Duodenal mucosa (tissue), 2 donors: ENCODE results near the gene GET3.

Source experiments
- H3K27ac ChIP-seq: one replicate; pipeline ENCODE4 v1.7.0; 2013; ENCODE audit warnings: low read depth, low read length
- H3K27me3 ChIP-seq, 2 donors: one replicate each; pipeline ENCODE4 v1.7.0; 2013; ENCODE audit warnings: low read length in 2 of 2, control low read depth in 1 of 2; ENCODE audit not compliant: insufficient read depth in 2 of 2, control insufficient read depth in 1 of 2
- H3K36me3 ChIP-seq, 2 donors: one replicate each; pipeline ENCODE4 v1.7.0; 2013; ENCODE audit warnings: low read length in 2 of 2, control low read depth in 1 of 2; ENCODE audit not compliant: insufficient read depth in 2 of 2, control insufficient read depth in 1 of 2
- H3K4me1 ChIP-seq, 2 donors: one replicate each; pipeline ENCODE4 v1.7.0; 2013; ENCODE audit warnings: low read length in 2 of 2, control low read depth in 1 of 2; ENCODE audit not compliant: insufficient read depth in 2 of 2, control insufficient read depth in 1 of 2
- H3K4me3 ChIP-seq, 2 donors: one replicate each; pipeline ENCODE4 v1.7.0; 2013; ENCODE audit warnings: low read length in 2 of 2, low read depth in 1 of 2
- H3K9ac ChIP-seq, 2 donors: one replicate each; pipeline ENCODE4 v1.7.0; 2013; ENCODE audit warnings: low read length in 2 of 2, low read depth in 1 of 2
- H3K9me3 ChIP-seq, 2 donors: one replicate each; pipeline ENCODE4 v1.7.0; 2013; ENCODE audit warnings: low read length in 2 of 2, control low read depth in 1 of 2; ENCODE audit not compliant: control insufficient read depth in 1 of 2

The GET3 gene

DNA sequence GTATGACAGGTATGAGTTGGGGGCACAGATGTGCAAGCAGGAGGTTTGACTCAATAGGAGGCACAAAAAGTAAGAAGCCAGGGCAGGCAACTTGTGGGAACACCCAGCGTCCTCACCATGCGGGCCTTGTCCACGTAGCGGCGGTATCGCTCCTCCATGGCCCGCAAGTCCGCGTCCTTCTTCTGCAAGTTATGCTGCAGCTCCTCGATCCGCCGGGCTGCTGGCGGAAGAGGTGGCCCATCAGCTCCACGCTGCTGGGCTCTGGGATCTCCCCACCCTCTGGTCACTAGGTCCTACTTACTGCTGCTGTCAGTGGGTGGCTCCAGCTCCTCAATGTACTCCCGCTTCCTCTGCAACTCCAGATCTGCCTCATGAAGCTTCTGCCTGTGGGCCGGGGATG is 27.4 kb downstream of the GET3 start:
- peaks cover 0 to 39% of the 10 kb centered on the region in 2 donors for H3K36me3 ChIP-seq
- no peak overlapping the region for H3K27ac ChIP-seq
- peaks cover 0 to 4% of the 10 kb centered on the region in 2 donors for H3K4me1 ChIP-seq
- no peaks in the 10 kb centered on the region for H3K27me3 ChIP-seq
- H3K4me3 ChIP-seq: no peak overlapping the region
- H3K9ac ChIP-seq: no peak overlapping the region
- no peaks in the 10 kb centered on the region for H3K9me3 ChIP-seq

DNA sequence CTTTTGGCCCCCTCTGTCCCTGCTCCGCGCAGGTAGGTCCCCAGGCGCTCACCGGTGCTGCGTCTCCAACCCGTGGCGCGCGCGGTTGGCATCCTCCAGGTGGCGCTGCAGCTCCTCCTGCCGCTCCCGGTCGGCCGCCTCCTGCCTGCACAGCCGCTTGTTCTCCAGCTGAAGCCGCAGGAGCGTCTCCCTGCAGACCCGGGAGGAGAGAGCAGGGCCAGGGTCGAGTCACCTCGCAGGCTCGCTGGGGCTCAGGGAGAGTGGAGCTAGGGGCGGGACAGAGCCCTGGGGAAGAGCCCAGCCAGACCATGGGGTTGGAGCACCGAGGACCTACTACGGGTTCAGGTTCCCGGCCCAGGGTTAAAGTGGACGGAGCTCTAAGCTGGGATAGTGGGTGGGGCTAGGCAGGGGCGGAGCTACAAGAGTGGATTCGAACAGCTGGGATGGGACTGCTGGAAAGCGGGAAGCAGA is 28.8 kb downstream of the GET3 start:
- Histone ChIP-seq H3K4me1 (peaks cover 4 to 9% of the 10 kb centered on the region in 2 donors), H3K27ac (peak overlapping the region; percentile 42), H3K4me3 (peak overlapping the region; percentile 59 to 61), H3K9me3 (no peaks in the 10 kb centered on the region), H3K9ac (peak overlapping the region in 1 of 2 donors; percentile 23), H3K27me3 (no peaks in the 10 kb centered on the region), H3K36me3 (peaks cover 4 to 43% of the 10 kb centered on the region in 2 donors)

DNA sequence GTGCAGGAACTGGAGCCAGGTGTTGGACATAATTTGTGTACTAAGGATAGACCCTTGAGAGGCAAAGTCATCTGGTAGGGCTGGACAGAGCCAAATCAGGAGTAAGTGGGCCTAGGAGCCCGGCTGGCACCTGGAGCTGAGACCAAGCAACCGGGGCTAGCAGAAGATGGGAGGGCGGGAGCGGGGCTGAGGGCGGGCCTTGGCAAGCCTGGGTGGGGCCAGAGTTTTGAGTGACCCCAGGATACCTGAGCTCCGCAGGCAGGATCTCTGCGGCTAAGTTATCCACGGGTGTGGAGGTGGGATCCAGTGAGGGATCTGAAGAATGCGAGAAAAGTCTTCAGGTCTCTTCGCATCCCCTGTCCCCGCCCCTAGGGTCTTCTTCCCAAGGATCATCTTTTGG is 29.9 kb downstream of the GET3 start:
- H3K4me1 ChIP-seq: peaks cover 4 to 9% of the 10 kb centered on the region in 2 donors
- H3K9ac ChIP-seq: no peak overlapping the region
- peaks cover 4 to 41% of the 10 kb centered on the region in 2 donors for H3K36me3 ChIP-seq
- no peak overlapping the region for H3K27ac ChIP-seq
- H3K9me3 ChIP-seq: no peaks in the 10 kb centered on the region
- H3K27me3 ChIP-seq: no peaks in the 10 kb centered on the region
- H3K4me3 ChIP-seq: no peak overlapping the region

DNA sequence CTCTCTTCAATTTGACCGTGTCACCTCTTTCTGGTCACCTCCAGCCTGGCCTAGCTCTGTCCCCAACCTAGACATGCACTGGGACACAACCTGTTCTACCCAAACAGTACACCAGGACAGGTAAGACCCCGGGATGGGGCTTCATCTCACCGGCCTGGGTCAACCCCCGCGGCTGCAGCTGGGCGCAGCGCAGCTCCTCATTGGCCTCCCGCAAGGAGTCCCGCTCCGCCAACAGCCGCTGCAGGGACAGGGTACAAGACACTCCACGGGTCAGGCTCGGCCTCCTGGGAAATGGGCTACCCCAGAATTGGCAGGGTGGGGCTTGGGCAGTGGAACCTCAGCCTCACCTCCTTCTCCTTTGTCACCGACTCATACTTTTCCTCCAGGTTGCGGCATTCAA is 30.4 kb downstream of the GET3 start:
- H3K4me1 ChIP-seq: peaks cover 4 to 9% of the 10 kb centered on the region in 2 donors
- H3K36me3 ChIP-seq: peaks cover 4 to 41% of the 10 kb centered on the region in 2 donors
- H3K27me3 ChIP-seq: no peaks in the 10 kb centered on the region
- no peaks in the 10 kb centered on the region for H3K9me3 ChIP-seq
- no peak overlapping the region for H3K27ac ChIP-seq
- H3K9ac ChIP-seq: no peak overlapping the region
- H3K4me3 ChIP-seq: no peak overlapping the region

DNA sequence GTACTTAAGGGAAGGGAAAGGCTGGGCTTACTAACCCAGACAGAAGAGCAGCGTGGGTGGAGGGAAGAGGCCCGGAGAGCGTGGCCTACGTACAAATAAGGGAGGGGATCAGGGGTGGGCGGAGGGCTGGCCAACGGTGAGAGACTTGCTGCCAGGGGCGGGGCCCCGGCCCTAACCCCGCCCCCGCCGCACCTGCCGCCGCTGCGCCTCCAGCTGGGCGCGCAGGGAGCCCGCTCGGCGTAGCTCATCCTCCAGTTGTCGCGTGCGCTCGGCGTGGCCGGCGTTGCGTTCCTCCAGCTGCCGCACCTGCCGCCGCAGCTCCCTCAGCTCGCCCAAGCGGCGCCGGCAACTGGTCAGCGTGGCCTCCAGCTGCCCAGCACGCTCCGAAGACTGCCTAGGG is 32.4 kb downstream of the GET3 start:
- Histone ChIP-seq H3K9me3 (no peaks in the 10 kb centered on the region), H3K9ac (no peak overlapping the region), H3K36me3 (peaks cover 4 to 33% of the 10 kb centered on the region in 2 donors), H3K4me3 (no peak overlapping the region), H3K27ac (no peak overlapping the region), H3K4me1 (peaks cover 7 to 15% of the 10 kb centered on the region in 2 donors), H3K27me3 (no peaks in the 10 kb centered on the region)

DNA sequence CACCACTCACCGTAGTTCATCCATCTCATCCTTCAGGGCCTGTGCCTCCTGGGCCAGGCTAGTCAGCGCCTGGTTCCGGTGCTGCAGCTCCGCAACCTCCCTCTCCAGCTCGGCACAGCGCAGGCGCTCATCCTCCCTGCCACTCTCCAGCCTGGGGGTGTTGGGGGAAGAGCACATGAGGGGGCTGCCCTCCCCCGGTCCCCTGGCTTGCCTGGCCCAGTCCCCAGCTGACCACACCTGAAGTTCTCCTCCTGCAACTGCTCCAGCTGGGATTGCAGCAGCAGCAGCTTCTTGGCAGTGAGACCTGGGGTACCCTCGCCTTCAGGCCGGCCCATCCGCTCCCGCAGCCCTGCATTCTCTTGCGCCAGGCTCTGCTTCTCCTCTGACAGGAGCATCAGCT is 33.6 kb downstream of the GET3 start:
- Histone ChIP-seq H3K27ac (no peak overlapping the region), H3K36me3 (peaks cover 4 to 22% of the 10 kb centered on the region in 2 donors), H3K9ac (no peak overlapping the region), H3K27me3 (no peaks in the 10 kb centered on the region), H3K4me3 (no peak overlapping the region), H3K9me3 (no peaks in the 10 kb centered on the region), H3K4me1 (peaks cover 11 to 12% of the 10 kb centered on the region in 2 donors)

DNA sequence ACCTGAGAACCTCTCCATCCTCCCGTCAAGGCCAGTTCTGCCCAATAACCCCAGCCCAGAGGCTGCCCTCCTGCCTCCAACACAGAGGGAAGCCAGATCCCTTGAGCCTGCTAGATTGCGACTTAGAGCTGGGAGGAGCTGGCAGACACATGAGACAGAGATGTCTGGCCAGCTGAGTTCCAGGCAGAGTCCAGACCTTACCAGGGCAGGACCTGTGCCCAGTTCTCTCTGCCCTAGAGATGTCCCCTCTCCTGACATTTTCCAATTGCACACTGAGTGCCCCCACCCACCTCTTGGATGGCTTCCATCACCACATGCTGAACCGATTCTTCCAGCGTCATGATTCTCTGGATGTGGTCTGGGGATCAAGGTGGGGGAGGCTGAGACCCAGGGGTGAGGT is 35.0 kb downstream of the GET3 start:
- no peak overlapping the region for H3K27ac ChIP-seq
- H3K9ac ChIP-seq: no peak overlapping the region
- no peak overlapping the region for H3K4me3 ChIP-seq

DNA sequence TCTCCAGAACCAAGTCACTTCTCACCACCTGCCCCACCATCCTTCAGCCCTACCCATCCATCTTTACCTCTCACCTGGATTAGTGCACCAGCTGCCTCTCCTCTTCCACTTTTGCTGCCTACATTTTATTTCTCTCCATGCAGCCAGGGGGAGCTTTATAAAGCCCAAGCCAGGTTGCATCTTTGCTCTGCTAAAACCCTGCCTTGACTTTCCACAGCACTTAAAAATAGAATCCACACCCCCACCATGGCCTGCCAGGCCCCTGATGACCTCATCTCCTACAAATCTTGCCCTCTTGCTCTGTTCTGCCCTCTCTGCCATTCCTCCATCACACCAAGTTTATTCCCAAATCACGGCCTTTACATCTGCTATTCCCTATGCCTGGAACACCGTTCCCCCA is 36.3 kb downstream of the GET3 start:
- H3K27me3 ChIP-seq: no peaks in the 10 kb centered on the region
- no peaks in the 10 kb centered on the region for H3K9me3 ChIP-seq
- peaks cover 13 to 18% of the 10 kb centered on the region in 2 donors for H3K4me1 ChIP-seq
- peaks cover 4 to 10% of the 10 kb centered on the region in 2 donors for H3K36me3 ChIP-seq
- H3K4me3 ChIP-seq: no peak overlapping the region
- H3K27ac ChIP-seq: no peak overlapping the region
- H3K9ac ChIP-seq: no peak overlapping the region

More for the DNA sequence above, 35.0 kb downstream of the GET3 start:
- H3K9me3 ChIP-seq: no peaks in the 10 kb centered on the region
- H3K27me3 ChIP-seq: no peaks in the 10 kb centered on the region
- H3K4me1 ChIP-seq: peaks cover 11 to 14% of the 10 kb centered on the region in 2 donors
- H3K36me3 ChIP-seq: peaks cover 4 to 19% of the 10 kb centered on the region in 2 donors

DNA sequence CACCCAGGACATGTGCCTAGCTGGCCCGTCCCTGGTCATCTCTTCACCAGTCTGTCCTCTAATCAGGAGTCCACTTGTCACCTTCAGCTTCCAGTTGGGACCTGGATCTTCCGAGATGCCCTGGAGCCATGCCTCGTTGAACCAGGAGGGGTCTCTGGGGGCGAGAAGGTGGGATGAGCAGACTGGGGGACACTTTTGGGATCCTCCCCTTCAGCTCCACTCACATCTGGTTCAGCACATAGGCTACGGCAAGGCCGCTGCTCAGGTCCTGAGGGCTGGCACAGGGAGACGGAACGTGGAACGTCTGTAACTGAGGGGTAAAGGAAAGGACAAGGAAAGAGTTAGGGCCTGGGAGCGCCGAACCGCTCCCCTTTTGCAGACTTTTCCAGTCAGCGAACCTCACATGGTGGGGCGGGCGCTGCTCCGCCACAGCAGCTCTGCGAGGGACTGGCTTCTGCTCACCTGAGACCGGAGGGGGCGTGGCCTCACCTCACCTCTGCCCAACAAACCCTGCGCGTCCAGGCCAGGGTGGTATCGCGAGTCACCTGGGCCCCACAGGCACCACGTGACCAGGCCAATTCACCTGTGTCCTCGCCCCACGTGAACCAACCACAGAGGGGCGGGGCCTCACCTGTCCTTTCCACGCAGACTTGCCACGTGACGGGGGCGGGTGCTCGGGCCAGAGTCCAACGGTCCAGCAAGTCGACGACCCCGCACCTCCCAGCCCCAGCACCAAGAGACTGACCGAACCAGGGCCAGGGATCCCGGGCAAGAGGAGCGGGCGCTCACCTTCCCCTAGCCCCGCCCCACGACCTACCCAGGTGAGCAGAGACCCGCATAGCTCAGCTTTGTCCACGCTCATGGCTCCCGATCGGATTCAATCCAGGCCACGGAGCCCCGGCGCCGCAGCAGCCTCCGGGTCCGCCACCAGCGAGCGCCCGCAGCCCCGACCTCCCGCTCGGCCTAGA is 37.6 kb downstream of the GET3 start, which contains the start of gene HOOK2:
HOOK2 (minus strand) TSS at position 965 of the 968 bp plus-strand sequence; CDS start at position 862, 103 bp downstream.
- H3K27ac ChIP-seq: peak within 1 kb of the TSS; percentile 95
- no peaks in the 10 kb centered on the region for H3K27me3 ChIP-seq
- H3K36me3 ChIP-seq: peaks cover 4 to 10% of the 10 kb centered on the region in 2 donors
- H3K9ac ChIP-seq: peak within 1 kb of the TSS; percentile 55 to 79
- H3K9me3 ChIP-seq: no peaks in the 10 kb centered on the region
- peaks cover 22 to 26% of the 10 kb centered on the region in 2 donors for H3K4me1 ChIP-seq
- peak within 1 kb of the TSS; percentile 74 to 79 for H3K4me3 ChIP-seq
